HG02588 (cell line): ENCODE measurements around the gene TGFBR2.
A peak's percentile ranks its signal among the peaks of the same experiment; 100 is the strongest.
"Not testable (repeated sequence)": the region's sequence is repeated elsewhere in the genome, so short reads cannot be mapped to it uniquely, and the experiment has no call there.

ENCODE experiments used
- ATAC-seq: cut with Tn5 transposase; IDR thresholded peaks from one replicate; pipeline ENCODE4 v1.9.1; 2021; ENCODE audit warnings: mild to moderate bottlenecking, moderate library complexity; ENCODE audit not compliant: unreplicated experiment

TGFBR2 gene

GRCh38 chr3:30654269-30654668 is 47.9 kb downstream of the TGFBR2 start:
- no peak for ATAC-seq

- ATAC-seq, result no peak
These were observed 48.9 kb downstream of the TGFBR2 start for GRCh38 chr3:30655187-30655812.

GRCh38 chr3:30656624-30657141 is 50.3 kb downstream of the TGFBR2 start:
- no peak for ATAC-seq

- peak; percentile 26 for ATAC-seq
These were observed 51.5 kb downstream of the TGFBR2 start for GRCh38 chr3:30657914-30658313.

GRCh38 chr3:30658328-30659052 is 52.1 kb downstream of the TGFBR2 start:
- peak; percentile 90 for ATAC-seq

GRCh38 chr3:30659270-30660130 is 53.1 kb downstream of the TGFBR2 start:
- no peak for ATAC-seq

GRCh38 chr3:30660136-30660535 is 53.7 kb downstream of the TGFBR2 start:
- no peak for ATAC-seq

- no peak for ATAC-seq
These were observed 54.3 kb downstream of the TGFBR2 start for GRCh38 chr3:30660656-30661055.

GRCh38 chr3:30661098-30661873 is 54.9 kb downstream of the TGFBR2 start:
- no peak for ATAC-seq

- no peak for ATAC-seq
These were observed 56.4 kb downstream of the TGFBR2 start for GRCh38 chr3:30662836-30663235.

GRCh38 chr3:30663533-30664241 is 57.3 kb downstream of the TGFBR2 start:
- ATAC-seq, result no peak

GRCh38 chr3:30664459-30664858 is 58.1 kb downstream of the TGFBR2 start:
- ATAC-seq, result no peak

- no peak for ATAC-seq
These were observed 58.5 kb downstream of the TGFBR2 start for GRCh38 chr3:30664884-30665283.

- ATAC-seq, result no peak
These were observed 59.1 kb downstream of the TGFBR2 start for GRCh38 chr3:30665539-30665938.

- ATAC-seq, result no peak
These were observed 60.3 kb downstream of the TGFBR2 start for GRCh38 chr3:30666572-30667279.

GRCh38 chr3:30667280-30667651 is 60.9 kb downstream of the TGFBR2 start:
- no peak for ATAC-seq

GRCh38 chr3:30668051-30668609 is 61.7 kb downstream of the TGFBR2 start:
- no peak for ATAC-seq

GRCh38 chr3:30669360-30669934 is 63.0 kb downstream of the TGFBR2 start:
- ATAC-seq, result not testable (repeated sequence)

- ATAC-seq, result no peak
These were observed 63.9 kb downstream of the TGFBR2 start for GRCh38 chr3:30670292-30670691.
